ENCODE results near the gene CD79A.

The CD79A gene

DNA sequence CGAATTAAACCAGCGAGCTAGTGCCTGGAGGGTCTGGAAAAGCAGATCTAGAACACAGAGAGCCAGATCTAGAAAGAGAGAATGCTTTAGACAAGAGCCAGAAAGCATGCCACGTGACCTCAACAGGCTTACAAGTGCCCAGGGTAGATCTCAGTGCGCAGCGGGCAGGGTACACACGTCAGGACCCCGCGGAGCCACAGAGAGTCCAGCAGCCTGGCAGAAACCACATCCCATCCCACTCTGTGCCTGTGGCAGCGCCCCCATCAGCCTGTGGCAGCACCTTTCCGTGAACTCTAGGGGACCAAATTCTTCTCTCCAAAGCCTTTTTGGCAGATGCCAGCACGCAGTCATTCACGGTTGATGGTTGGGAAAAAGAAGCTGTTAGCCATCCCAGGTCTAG lies 11.8 kb downstream of the CD79A start:
- TF ChIP-seq, protein P1, sequence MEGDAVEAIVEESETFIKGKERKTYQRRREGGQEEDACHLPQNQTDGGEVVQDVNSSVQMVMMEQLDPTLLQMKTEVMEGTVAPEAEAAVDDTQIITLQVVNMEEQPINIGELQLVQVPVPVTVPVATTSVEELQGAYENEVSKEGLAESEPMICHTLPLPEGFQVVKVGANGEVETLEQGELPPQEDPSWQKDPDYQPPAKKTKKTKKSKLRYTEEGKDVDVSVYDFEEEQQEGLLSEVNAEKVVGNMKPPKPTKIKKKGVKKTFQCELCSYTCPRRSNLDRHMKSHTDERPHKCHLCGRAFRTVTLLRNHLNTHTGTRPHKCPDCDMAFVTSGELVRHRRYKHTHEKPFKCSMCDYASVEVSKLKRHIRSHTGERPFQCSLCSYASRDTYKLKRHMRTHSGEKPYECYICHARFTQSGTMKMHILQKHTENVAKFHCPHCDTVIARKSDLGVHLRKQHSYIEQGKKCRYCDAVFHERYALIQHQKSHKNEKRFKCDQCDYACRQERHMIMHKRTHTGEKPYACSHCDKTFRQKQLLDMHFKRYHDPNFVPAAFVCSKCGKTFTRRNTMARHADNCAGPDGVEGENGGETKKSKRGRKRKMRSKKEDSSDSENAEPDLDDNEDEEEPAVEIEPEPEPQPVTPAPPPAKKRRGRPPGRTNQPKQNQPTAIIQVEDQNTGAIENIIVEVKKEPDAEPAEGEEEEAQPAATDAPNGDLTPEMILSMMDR (IDR thresholded peaks at IDR 0.05; ENCODE audit: extremely low read depth, missing control alignments): no peak
- DNase-seq (ENCODE audit: low spot score): no peak

DNA sequence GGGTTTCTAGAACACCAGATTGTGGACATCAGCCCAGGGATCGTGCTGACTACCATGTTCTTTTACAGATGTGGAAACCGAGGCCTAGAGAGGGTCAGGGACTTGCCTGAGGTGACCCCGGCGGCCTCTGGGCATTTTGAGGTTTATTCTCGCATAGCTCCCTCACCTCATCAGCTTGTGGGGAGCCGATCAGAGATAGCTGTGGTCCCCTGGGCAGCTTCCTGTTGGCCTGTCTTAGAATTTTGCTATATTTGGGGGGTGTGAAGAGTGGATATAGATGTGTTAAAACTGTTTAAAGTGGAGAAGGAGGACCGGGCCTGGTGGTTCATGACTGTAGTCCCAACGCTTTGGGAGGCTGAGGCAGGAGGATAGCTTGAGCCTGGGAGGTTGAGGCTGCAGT lies 12.8 kb downstream of the CD79A start:
- no peak for DNase-seq (ENCODE audit: low spot score)
- TF ChIP-seq, protein P1 (IDR thresholded peaks at IDR 0.05; ENCODE audit: extremely low read depth, missing control alignments): no peak

DNA sequence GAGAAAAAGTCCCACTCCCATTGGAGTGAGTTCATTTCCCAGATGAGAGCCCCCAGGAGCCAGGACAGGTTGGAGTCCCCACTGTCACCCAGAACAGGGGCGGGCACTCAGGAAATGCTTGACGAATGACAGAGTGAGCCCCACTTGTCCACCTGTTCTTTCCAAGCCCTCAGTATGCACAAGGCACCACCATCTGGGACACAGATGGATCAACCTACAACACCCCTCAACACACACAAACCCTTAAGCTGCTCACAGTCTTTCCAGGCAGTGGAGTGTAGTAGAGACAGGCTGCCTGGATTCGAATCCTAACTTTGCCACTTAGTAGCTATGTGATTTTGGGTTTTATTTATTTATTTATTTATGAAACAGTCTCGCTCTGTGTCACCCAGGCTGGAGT lies 13.9 kb downstream of the CD79A start:
- no peak for DNase-seq (ENCODE audit: low spot score)
- TF ChIP-seq, protein P1 (IDR thresholded peaks at IDR 0.05; ENCODE audit: extremely low read depth, missing control alignments): no peak

DNA sequence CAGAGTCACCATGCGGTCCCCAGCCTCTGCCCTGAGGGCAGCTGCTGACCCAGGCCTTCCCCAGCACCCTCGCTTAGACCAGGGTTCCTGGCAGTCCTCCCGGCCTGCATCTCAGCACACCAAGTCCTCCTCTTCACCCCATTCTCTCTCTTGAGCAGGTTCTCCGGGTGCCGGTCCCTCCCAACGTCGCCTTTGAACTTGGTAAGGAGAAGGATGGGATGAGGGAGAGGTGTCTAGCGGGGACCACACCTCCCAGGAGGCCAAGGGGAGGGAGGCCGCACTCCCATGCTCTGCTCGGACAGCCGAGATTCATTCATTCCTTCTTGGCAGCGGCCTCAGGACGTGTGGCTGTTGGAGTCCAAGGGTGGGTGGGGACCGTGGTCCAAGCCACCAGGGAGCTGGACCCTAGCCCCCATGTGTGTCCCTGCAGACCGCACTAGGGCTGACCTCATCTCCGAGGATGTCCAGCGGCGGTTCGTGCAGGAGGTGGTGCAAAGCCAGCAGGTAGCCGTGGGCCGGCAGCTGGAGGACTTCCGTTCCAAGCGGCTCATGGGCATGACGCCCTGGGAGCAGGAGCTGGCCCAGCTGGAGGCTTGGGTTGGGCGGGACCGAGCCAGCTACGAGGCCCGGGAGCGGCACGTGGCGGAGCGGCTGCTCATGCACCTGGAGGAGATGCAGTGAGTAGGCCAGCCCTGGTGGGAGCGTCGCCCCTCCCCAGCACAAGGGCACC lies 15.3 kb downstream of the CD79A start:
- TF ChIP-seq, protein P1 (IDR thresholded peaks at IDR 0.05; ENCODE audit: extremely low read depth, missing control alignments): no peak
- DNase-seq (ENCODE audit: low spot score): no peak

DNA sequence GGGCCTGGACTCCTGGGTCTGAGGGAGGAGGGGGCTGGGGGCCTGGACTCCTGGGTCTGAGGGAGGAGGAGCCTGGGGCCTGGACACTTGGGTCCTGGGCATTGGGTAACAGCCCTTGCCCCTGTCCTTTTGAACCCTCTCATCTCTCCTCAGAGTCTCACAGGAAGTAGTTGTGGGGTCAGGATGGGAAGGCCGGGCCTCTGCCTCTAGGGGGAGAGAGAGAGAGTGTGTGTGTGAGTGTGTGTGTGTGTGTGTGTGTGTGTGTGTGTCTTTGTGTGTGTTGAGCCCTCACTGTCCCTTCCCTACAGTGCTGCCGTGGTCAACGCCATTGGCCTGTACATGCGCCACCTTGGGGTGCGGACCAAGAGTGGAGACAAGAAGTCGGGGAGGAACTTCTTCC lies 16.8 kb downstream of the CD79A start:
- TF ChIP-seq, protein P1 (IDR thresholded peaks at IDR 0.05; ENCODE audit: extremely low read depth, missing control alignments): no peak
- no peak for DNase-seq (ENCODE audit: low spot score)

DNA sequence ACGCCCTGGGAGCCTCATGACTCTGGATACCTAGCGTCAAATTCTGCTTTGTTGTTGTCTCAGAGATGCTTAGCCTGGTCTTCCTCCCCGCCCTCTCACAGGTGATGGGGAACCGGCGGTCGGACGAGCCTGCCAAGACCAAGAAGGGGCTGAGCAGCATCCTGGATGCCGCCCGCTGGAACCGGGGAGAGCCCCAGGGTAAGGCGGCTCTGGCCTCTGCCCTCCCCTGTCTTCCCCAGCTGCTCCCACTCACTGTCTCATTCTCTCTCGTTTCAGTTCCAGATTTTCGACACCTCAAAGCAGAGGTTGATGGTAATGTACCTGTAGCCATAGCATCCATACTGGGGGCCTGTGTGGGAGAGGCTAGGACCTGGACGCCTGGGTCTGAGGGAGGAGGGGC lies 17.3 kb downstream of the CD79A start:
- TF ChIP-seq, protein P1 (IDR thresholded peaks at IDR 0.05; ENCODE audit: extremely low read depth, missing control alignments): no peak
- no peak for DNase-seq (ENCODE audit: low spot score)

DNA sequence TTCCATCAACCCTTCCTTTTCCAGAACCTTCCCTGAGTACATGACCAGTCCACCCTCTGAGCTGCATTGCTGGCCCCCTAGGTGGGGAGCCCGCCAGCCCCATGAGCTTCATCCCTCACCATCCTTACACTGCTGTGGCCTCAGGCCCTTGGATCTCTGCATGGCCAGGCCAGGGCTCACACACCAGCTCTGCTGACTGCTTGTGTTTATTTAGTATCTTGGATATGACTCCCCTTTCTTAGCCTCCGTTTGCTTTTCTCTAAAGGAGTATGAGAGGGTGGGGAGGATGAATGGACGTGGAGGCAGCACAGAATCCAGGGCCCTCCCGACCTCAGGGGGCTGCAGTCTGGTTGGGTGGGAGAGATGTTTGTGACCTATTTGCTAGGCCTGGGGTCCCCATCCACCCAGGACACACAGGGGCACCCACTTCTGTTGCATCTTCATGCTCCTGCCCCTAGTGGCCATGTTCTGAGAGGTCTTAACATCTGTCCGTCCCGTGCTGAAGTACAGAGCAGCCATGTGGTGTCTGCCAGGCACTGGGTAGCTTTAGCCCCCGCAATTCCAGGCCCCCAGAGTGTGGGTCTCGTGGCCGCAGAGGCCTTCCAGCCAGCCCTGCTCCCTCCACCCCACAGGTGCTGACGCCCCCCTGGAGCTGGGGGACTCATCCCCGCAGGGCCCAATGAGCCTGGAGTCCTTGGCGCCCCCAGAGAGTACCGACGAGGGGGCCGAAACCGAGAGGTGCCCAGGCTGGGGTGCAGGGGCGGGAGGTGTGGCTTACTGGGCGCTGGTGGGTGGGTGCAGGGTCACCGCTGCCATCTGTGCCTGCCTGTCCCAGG lies 18.9 kb downstream of the CD79A start:
- no peak for DNase-seq (ENCODE audit: low spot score)
- TF ChIP-seq, protein P1 (IDR thresholded peaks at IDR 0.05; ENCODE audit: extremely low read depth, missing control alignments): no peak
